ENCODE measurements around the gene ABCA5. TPM values are rescaled to one million over a fixed set of nuclear protein-coding genes. Genes with fewer than 3 reads are reported as not detected.

Gene ABCA5
- total RNA-seq, 1 experiment from 2014 or later: 19.4 TPM

- peak; percentile 86 for DNase-seq
These were observed 32.0 kb upstream of the ABCA5 start for GRCh38 chr17:69358688-69359596.

GRCh38 chr17:69357701-69358100, 30.8 kb upstream of the ABCA5 start:
- no peaks in the 10 kb centered on the region for H3K36me3 ChIP-seq (ENCODE audit: insufficient read depth, low read length)
- H3K9ac ChIP-seq (ENCODE audit: low read length): no peak overlapping the region
- H3K4me2 ChIP-seq (ENCODE audit: low read depth, low read length, poor library complexity, severe bottlenecking): peak overlapping the region; percentile 26
- no peaks in the 10 kb centered on the region for H3K9me3 ChIP-seq (ENCODE audit: low read length)
- peak overlapping the region; percentile 6 for H2AFZ ChIP-seq (ENCODE audit: low read length)
- peaks cover 40% of the 10 kb centered on the region for H3K4me1 ChIP-seq (ENCODE audit: low read length)
- H3K27ac ChIP-seq (ENCODE audit: low read length): 0 out of 2 replicates have a peak overlapping the region, but pooled peaks have one; percentile 57
- H3K79me2 ChIP-seq (ENCODE audit: low read length): no peaks in the 10 kb centered on the region
- no peaks in the 10 kb centered on the region for H4K20me1 ChIP-seq (ENCODE audit: insufficient read depth, low read depth, low read length)
- no peaks in the 10 kb centered on the region for H3K27me3 ChIP-seq (ENCODE audit: low read length)
- H3K9me2 ChIP-seq (replicated peaks; ENCODE audit: insufficient read depth, low read length): no peaks in the 10 kb centered on the region
- peak; percentile 65 for DNase-seq
- no peak overlapping the region for H3K4me3 ChIP-seq (ENCODE audit: low read length)

More at GRCh38 chr17:69358688-69359596, 32.0 kb upstream of the ABCA5 start:
- no peaks in the 10 kb centered on the region for H4K20me1 ChIP-seq (ENCODE audit: insufficient read depth, low read depth, low read length)
- no peaks in the 10 kb centered on the region for H3K36me3 ChIP-seq (ENCODE audit: insufficient read depth, low read length)
- H3K4me2 ChIP-seq (ENCODE audit: low read depth, low read length, poor library complexity, severe bottlenecking): peak overlapping the region; percentile 61
- H3K9ac ChIP-seq (ENCODE audit: low read length): 0 out of 2 replicates have a peak overlapping the region, but pooled peaks have one; percentile 2
- no peaks in the 10 kb centered on the region for H3K9me3 ChIP-seq (ENCODE audit: low read length)
- H3K27ac ChIP-seq (ENCODE audit: low read length): peak overlapping the region; percentile 57
- H3K9me2 ChIP-seq (replicated peaks; ENCODE audit: insufficient read depth, low read length): no peaks in the 10 kb centered on the region
- H3K27me3 ChIP-seq (ENCODE audit: low read length): no peaks in the 10 kb centered on the region
- H3K4me3 ChIP-seq (ENCODE audit: low read length): peak overlapping the region; percentile 34
- H3K79me2 ChIP-seq (ENCODE audit: low read length): no peaks in the 10 kb centered on the region
- no peak overlapping the region for H2AFZ ChIP-seq (ENCODE audit: low read length)
- H3K4me1 ChIP-seq (ENCODE audit: low read length): peaks cover 40% of the 10 kb centered on the region

- no peak for DNase-seq
- Histone ChIP-seq H3K79me2 (ENCODE audit: low read length) (no peaks in the 10 kb centered on the region), H3K9me2 (replicated peaks; ENCODE audit: insufficient read depth, low read length) (no peaks in the 10 kb centered on the region), H2AFZ (ENCODE audit: low read length) (no peak overlapping the region), H3K4me3 (ENCODE audit: low read length) (no peak overlapping the region), H3K27me3 (ENCODE audit: low read length) (no peaks in the 10 kb centered on the region), H3K9ac (ENCODE audit: low read length) (no peak overlapping the region), H3K27ac (ENCODE audit: low read length) (no peak overlapping the region), H3K9me3 (ENCODE audit: low read length) (no peaks in the 10 kb centered on the region), H3K4me1 (ENCODE audit: low read length) (peaks cover 42% of the 10 kb centered on the region), H3K4me2 (ENCODE audit: low read depth, low read length, poor library complexity, severe bottlenecking) (no peak overlapping the region), H4K20me1 (ENCODE audit: insufficient read depth, low read depth, low read length) (no peaks in the 10 kb centered on the region), H3K36me3 (ENCODE audit: insufficient read depth, low read length) (no peaks in the 10 kb centered on the region)
These were observed 29.7 kb upstream of the ABCA5 start for GRCh38 chr17:69356625-69357024.

- Histone ChIP-seq H3K4me1 (ENCODE audit: low read length) (peaks cover 12% of the 10 kb centered on the region), H3K9me2 (replicated peaks; ENCODE audit: insufficient read depth, low read length) (no peaks in the 10 kb centered on the region), H3K4me3 (ENCODE audit: low read length) (no peak overlapping the region), H3K36me3 (ENCODE audit: insufficient read depth, low read length) (no peaks in the 10 kb centered on the region), H4K20me1 (ENCODE audit: insufficient read depth, low read depth, low read length) (no peaks in the 10 kb centered on the region), H3K4me2 (ENCODE audit: low read depth, low read length, poor library complexity, severe bottlenecking) (no peak overlapping the region), H2AFZ (ENCODE audit: low read length) (0 out of 2 replicates have a peak overlapping the region, but pooled peaks have one; percentile 60), H3K27me3 (ENCODE audit: low read length) (no peaks in the 10 kb centered on the region), H3K9me3 (ENCODE audit: low read length) (no peaks in the 10 kb centered on the region), H3K9ac (ENCODE audit: low read length) (no peak overlapping the region), H3K79me2 (ENCODE audit: low read length) (no peaks in the 10 kb centered on the region), H3K27ac (ENCODE audit: low read length) (no peak overlapping the region)
- DNase-seq: no peak
These were observed 24.0 kb upstream of the ABCA5 start for GRCh38 chr17:69350911-69351310.

GRCh38 chr17:69348429-69348828, 21.5 kb upstream of the ABCA5 start:
- no peaks in the 10 kb centered on the region for H3K9me2 ChIP-seq (replicated peaks; ENCODE audit: insufficient read depth, low read length)
- no peak for DNase-seq
- H3K36me3 ChIP-seq (ENCODE audit: insufficient read depth, low read length): no peaks in the 10 kb centered on the region
- no peaks in the 10 kb centered on the region for H3K79me2 ChIP-seq (ENCODE audit: low read length)
- H3K27me3 ChIP-seq (ENCODE audit: low read length): no peaks in the 10 kb centered on the region
- no peak overlapping the region for H3K4me3 ChIP-seq (ENCODE audit: low read length)
- no peaks in the 10 kb centered on the region for H3K9me3 ChIP-seq (ENCODE audit: low read length)
- H3K4me1 ChIP-seq (ENCODE audit: low read length): peaks cover 16% of the 10 kb centered on the region
- H3K9ac ChIP-seq (ENCODE audit: low read length): no peak overlapping the region
- no peaks in the 10 kb centered on the region for H4K20me1 ChIP-seq (ENCODE audit: insufficient read depth, low read depth, low read length)
- no peak overlapping the region for H3K4me2 ChIP-seq (ENCODE audit: low read depth, low read length, poor library complexity, severe bottlenecking)
- H2AFZ ChIP-seq (ENCODE audit: low read length): no peak overlapping the region
- no peak overlapping the region for H3K27ac ChIP-seq (ENCODE audit: low read length)

- H3K4me1 ChIP-seq (ENCODE audit: low read length): peaks cover 28% of the 10 kb centered on the region
- no peak overlapping the region for H3K27ac ChIP-seq (ENCODE audit: low read length)
- no peak for DNase-seq
- H3K9ac ChIP-seq (ENCODE audit: low read length): no peak overlapping the region
- H3K9me2 ChIP-seq (replicated peaks; ENCODE audit: insufficient read depth, low read length): no peaks in the 10 kb centered on the region
- H4K20me1 ChIP-seq (ENCODE audit: insufficient read depth, low read depth, low read length): no peaks in the 10 kb centered on the region
- H3K4me3 ChIP-seq (ENCODE audit: low read length): no peak overlapping the region
- H2AFZ ChIP-seq (ENCODE audit: low read length): no peak overlapping the region
- no peaks in the 10 kb centered on the region for H3K27me3 ChIP-seq (ENCODE audit: low read length)
- no peaks in the 10 kb centered on the region for H3K9me3 ChIP-seq (ENCODE audit: low read length)
- no peak overlapping the region for H3K4me2 ChIP-seq (ENCODE audit: low read depth, low read length, poor library complexity, severe bottlenecking)
- no peaks in the 10 kb centered on the region for H3K36me3 ChIP-seq (ENCODE audit: insufficient read depth, low read length)
- H3K79me2 ChIP-seq (ENCODE audit: low read length): no peaks in the 10 kb centered on the region
These were observed 19.8 kb upstream of the ABCA5 start for GRCh38 chr17:69346766-69347165.

GRCh38 chr17:69344939-69345338, 18.0 kb upstream of the ABCA5 start:
- no peaks in the 10 kb centered on the region for H3K27me3 ChIP-seq (ENCODE audit: low read length)
- no peaks in the 10 kb centered on the region for H3K36me3 ChIP-seq (ENCODE audit: insufficient read depth, low read length)
- no peak overlapping the region for H2AFZ ChIP-seq (ENCODE audit: low read length)
- H3K9me2 ChIP-seq (replicated peaks; ENCODE audit: insufficient read depth, low read length): no peaks in the 10 kb centered on the region
- no peaks in the 10 kb centered on the region for H3K79me2 ChIP-seq (ENCODE audit: low read length)
- no peak overlapping the region for H3K4me3 ChIP-seq (ENCODE audit: low read length)
- H3K9me3 ChIP-seq (ENCODE audit: low read length): no peaks in the 10 kb centered on the region
- no peak overlapping the region for H3K27ac ChIP-seq (ENCODE audit: low read length)
- H3K4me1 ChIP-seq (ENCODE audit: low read length): peaks cover 17% of the 10 kb centered on the region
- DNase-seq: no peak
- no peak overlapping the region for H3K9ac ChIP-seq (ENCODE audit: low read length)
- no peaks in the 10 kb centered on the region for H4K20me1 ChIP-seq (ENCODE audit: insufficient read depth, low read depth, low read length)
- no peak overlapping the region for H3K4me2 ChIP-seq (ENCODE audit: low read depth, low read length, poor library complexity, severe bottlenecking)

GRCh38 chr17:69342896-69343644, 16.1 kb upstream of the ABCA5 start:
- Histone ChIP-seq H3K4me2 (ENCODE audit: low read depth, low read length, poor library complexity, severe bottlenecking) (no peak overlapping the region), H3K27ac (ENCODE audit: low read length) (no peak overlapping the region), H3K9me3 (ENCODE audit: low read length) (no peaks in the 10 kb centered on the region), H3K9me2 (replicated peaks; ENCODE audit: insufficient read depth, low read length) (no peaks in the 10 kb centered on the region), H3K27me3 (ENCODE audit: low read length) (no peaks in the 10 kb centered on the region), H2AFZ (ENCODE audit: low read length) (no peak overlapping the region), H3K36me3 (ENCODE audit: insufficient read depth, low read length) (no peaks in the 10 kb centered on the region), H3K9ac (ENCODE audit: low read length) (no peak overlapping the region), H4K20me1 (ENCODE audit: insufficient read depth, low read depth, low read length) (no peaks in the 10 kb centered on the region), H3K4me3 (ENCODE audit: low read length) (no peak overlapping the region), H3K79me2 (ENCODE audit: low read length) (no peaks in the 10 kb centered on the region), H3K4me1 (ENCODE audit: low read length) (peaks cover 17% of the 10 kb centered on the region)
- no peak for DNase-seq
